Smooth muscle cell of the brain vasculature (primary cell): ENCODE results near the gene NME7.
"Not testable (repeated sequence)": the region's sequence is repeated elsewhere in the genome, so short reads cannot be mapped to it uniquely, and the experiment has no call there.

Source experiments
- DNase-seq: peaks from one replicate; pipeline ENCODE4 v3.0.0-alpha.2; 2012; ENCODE audit warnings: low read depth, low spot score

The NME7 gene

DNA sequence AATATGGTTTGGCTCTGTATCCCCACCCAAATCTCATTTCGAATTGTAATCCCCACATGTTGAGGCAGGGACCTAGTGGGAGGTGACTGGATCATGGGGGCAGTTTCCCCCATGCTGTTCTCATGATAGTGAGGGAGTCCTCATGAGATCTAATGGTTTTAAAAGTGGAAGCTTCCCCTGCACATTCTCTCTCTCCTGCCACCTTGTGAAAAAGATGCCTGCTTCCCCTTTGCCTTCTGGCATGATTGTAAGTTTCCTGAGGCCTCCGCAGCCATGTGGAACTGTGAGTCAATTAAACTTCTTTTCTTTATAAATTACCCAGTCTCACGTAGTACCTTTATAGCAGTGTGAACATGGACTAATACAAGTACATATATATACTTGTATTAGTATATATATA, 25.5 kb downstream of the NME7 start:
- not testable (repeated sequence) for DNase-seq

DNA sequence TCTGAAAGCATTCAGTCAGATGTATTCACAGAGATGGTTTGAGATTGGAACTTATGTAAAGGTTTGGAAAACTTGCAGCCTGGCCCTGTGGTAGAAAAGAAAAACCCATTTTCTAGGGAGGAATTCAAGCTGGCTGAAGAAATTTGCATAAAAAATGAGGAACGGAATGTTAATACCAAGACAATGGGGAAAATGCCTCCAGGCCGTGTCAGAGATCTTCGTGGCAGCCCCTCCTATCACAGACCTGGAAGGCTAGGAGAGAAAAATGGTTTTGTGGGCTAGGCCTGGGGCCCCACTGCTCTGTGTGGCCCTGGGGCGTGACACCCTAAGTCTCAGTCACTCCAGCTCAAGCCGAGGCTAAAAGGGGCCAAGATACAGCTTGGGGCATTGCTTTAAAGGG, 26.7 kb downstream of the NME7 start:
- no peak for DNase-seq

DNA sequence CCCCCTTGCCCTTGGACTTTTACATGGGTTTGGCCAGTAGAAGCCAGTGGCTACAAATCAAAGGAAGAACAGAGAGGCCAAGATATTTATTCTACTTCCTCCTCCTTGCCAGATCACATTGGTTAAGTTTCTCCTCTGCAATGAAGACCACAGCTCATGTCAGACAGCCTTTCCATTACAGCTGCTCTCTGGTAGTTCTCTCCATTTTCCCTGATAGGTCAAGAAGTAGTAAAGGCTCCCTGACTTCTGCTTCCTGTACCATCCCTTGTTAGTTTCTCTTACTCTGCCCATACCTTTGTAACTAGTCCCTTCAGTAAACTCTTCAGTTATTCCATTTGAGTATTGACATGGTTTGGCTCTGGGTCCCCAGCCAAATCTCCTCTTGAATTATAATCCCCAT, 27.8 kb downstream of the NME7 start:
- no peak for DNase-seq

DNA sequence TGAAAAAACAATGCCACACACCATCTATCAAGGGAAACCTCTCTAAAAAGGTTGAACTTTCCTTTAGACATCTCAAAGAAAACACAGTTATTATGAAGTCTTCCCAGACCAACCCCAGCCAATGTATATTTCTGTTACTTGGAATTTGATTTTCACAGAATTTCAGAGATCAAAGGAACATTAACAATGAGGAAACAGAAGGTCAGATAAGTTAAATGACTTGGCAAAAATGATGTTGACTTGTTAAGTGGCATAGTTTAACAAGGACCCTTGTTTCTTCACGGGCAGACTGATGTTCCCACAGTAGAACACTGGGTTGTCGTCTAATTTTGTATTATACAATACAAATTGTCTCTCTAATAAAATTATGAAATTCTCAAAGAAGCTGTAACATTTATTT, 29.0 kb downstream of the NME7 start:
- DNase-seq = no peak

DNA sequence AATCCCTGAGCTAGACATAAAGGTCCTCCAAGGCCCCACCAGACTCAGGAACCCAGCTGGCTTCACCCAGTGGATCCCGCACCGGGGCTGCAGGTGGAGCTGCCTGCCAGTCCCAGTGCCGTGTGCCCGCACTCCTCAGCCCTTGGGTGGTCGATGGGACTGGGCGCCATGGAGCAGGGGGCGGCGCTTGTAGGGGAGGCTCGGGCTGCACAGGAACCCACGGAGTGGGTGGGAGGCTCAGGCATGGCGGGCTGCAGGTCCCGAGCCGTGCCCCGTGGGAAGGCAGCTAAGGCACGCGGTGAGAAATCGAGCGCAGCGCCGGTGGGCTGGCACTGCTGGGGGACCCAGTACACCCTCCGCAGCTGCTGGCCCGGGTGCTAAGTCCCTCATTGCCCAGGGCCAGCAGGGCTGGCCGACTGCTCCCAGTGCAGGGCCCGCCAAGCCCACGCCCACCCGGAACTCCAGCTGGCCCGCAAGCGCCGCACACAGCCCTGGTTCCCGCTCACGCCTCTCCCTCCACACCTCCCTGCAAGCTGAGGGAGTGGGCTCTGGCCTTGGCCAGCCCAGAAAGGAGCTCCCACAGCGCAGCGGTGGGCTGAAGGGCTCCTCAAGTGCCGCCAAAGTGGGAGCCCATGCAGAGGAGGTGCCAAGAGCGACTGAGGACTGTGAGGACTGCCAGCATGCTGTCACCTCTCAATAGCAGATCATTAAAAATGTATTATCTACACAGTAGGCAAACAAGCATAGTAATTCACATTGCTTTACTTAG, 30.5 kb downstream of the NME7 start:
- not testable (repeated sequence) for DNase-seq

DNA sequence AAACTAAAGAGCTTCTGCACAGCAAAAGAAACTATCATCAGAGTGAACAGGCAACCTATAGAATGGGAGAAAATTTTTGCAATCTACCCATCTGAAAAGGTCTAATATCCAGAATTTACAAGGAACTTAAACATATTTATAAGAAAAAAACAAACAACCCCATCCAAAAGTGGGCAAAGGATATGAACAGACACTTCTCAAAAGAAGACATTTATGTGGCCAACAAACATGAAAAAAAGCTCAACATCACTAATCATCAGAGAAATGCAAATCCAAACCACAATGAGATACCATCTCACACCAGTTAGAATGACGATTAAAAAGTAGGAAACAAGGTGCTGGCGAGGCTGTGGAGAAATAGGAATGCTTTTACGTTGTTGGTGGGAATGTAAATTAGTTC, 32.9 kb downstream of the NME7 start:
- not testable (repeated sequence) for DNase-seq

DNA sequence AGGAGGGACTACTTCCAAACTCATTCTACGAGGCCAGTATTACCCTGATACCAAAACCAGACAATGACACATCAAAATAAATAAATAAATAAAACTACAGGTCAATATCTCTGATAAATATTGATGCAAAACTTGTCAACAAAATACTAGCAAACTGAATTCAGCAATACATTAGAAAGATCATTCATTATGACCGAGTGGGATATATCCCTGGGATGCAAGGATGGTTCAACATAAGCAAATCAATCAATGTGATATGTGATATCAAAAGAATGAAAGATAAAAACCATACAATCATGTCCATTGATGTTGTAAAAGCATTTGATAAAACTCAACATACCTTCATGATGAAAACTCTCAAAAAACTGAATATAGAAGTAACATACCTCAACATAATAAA, 36.7 kb downstream of the NME7 start:
- no peak for DNase-seq

DNA sequence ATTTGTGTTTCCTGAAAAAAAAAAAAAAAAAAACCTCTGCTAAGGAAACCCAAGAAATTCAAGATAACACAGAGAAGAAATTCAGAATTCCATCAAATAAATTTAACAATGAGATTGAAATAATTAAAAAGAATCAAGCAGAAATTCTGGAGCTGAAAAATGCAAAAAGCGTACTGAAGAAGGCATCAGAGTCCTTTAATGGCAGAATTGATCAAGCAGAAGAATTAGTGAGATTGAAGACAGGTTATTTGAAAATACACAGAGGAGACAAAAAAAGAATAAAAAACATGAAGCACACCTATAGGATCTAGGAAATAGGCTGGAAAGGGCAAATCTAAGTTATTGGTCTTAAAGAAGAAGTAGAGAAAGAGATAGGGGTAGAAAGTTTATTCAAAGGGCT, 38.2 kb downstream of the NME7 start:
- DNase-seq = no peak

DNA sequence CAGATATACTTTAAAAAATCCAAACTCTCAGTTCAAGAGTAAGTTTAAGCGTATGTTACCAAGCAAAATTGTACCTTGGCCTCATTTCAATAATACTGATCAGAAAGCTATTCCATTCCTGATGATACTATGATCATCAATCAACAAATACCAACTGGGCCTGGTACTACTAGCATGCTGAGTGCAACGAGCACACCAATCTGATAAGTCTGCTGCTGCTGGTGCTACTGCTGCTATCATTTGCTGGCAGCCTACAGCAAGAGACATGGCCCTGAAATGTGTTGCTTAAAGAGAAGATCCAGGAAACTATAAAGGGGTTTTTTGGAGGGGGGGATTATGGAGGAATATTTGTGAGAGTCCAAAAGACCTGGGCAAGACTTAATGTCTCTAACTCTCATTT, 39.7 kb downstream of the NME7 start:
- no peak for DNase-seq

DNA sequence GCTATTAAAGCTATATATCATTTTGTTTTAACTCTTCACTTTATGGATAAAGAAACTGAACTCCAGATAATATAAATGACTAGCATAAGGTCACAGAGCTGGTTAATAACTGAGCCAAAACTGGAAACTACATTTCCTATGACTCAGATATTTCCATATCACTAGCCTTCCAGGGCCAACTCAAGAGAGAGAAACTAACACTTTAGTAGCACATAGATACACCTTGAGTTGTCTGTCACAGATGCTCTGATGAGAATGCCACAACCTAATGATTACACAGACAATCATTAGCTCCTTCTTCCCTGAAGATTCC, 40.7 kb downstream of the NME7 start:
- no peak for DNase-seq

DNA sequence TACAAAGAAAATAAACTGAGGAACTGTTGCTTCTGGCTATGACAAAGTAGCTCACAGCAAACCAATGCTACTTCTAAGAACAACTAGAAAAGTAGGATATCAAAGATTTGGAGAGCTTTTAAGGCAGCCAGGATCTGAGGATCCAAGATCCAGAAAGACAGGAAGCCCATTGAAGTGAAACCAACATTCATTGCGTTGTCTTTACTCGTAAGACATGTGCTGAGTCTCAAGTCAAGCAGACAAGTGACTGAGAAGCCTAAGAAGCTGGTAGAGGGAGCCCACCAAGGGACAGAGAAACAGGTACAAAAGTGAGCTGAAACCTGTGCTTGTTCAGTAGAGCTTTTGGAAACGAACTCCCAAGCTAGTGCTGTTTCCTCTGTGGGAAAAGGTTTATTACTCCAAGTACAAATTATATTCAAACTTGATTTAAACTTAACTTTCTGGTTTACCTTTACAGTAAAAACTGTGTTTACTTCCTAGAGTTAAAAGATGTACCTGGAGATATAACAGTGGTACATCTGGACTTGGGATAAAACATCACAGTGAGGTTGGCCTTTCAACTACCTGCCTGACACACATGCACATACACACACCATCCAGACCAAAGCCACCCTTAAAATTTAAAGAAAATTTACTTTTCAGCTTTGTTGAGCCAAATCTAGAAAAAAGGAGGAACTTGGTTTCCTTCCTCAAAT, 41.2 kb downstream of the NME7 start:
- no peak for DNase-seq

DNA sequence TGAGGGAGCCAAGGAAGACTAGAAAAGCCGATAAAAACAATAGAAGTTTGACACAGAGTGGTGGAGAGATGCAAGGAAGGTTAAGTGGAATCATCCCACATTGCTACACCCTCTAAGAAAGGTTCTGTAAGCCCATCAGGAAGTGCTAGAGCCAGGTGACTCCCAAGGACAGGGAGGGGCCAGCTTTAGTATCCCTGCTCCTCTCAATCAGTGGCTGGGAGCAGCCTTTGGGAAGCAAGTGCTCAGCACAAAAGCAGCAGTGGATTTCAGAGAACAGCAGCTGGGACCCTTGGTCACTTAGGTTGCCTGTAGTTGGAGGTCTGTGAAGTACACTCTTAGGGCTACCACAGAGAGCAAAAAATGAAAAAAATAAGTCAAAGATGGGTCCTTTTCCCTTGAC, 42.5 kb downstream of the NME7 start:
- no peak for DNase-seq

DNA sequence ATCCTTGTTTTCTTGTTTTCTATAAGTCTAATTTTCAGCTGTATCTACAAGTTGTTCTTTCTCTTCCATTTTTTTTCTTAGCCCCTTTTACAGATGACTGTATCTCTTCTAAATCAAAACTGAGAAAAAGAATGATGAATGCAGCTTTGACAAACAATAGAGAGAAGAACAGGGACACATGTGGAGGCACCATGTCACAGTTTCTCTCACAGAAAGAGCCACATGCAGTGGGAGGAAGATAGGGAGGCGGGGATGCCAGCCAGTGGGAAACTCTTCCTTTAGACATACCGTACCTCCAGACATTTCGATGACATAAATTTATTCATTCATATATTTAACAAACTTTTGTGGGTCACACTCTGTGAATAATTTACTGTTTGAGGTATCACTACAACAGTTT, 45.5 kb downstream of the NME7 start:
- DNase-seq = no peak

DNA sequence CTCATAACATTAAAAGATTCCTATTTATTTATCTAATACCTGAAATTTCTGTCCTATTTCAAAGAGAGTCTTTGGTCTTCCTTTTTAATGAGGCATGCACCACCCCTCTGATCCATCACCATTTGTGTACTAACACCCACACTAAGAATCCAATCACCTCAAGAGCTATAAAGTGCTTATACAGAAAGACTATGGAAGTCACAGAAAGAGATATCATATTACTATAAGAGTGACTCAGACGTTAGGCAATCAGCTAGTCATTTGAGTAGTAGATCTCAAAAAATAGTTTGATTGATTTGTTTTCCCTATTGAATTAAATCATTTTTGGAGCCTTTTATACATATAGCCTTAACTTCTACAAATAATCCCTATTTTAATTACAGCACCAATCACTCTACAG, 46.1 kb downstream of the NME7 start:
- no peak for DNase-seq

DNA sequence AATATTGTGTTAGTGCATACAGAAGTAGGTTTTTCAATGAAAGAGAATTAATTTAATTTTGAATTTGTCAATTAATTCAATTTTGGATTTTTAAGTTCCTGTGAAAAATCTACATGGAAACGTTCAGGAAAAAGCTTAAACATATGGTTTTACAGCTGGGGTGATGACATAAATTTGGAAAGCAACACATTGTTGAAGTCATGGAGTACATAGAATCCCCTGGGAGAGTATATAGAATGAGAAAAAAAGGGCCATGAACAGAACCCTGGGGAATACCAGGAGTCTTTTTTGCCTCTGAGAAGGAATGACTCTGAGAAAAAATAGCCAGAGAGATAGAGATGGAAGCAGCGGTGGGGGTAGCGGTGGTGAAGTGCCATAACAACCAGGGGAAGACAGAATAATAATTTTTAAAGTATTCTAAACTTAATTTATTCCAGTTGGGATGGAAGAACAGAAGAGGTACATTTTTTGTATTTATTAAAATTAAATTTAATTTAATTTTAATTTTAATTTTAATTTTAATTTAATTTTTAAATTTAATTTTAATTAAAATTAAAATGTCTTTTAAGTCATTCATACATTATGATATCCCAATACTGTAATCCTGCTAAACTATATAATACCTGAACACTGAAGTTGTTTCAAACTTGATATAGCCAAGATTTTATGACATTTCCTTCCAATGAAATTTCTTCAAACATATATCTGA, 48.9 kb downstream of the NME7 start:
- DNase-seq = no peak

DNA sequence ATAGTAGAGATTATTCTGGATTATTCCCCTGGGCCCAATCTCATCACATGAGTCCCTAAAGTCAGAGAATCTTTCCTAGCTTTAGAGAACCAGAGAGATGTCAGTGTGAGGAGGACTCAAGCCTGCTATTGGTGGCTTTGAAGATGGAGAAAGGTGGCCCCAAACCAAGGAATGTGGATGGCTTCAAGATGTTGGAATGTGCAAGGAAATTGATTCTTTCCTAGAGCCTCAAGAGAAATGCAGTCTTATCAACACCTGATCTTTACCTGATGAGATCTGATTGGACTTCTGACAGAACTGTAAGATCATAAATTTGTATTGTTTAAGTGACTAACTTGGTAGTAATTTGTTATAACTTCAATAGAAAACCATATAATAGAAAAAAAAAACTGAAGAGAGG, 51.0 kb downstream of the NME7 start:
- no peak for DNase-seq

DNA sequence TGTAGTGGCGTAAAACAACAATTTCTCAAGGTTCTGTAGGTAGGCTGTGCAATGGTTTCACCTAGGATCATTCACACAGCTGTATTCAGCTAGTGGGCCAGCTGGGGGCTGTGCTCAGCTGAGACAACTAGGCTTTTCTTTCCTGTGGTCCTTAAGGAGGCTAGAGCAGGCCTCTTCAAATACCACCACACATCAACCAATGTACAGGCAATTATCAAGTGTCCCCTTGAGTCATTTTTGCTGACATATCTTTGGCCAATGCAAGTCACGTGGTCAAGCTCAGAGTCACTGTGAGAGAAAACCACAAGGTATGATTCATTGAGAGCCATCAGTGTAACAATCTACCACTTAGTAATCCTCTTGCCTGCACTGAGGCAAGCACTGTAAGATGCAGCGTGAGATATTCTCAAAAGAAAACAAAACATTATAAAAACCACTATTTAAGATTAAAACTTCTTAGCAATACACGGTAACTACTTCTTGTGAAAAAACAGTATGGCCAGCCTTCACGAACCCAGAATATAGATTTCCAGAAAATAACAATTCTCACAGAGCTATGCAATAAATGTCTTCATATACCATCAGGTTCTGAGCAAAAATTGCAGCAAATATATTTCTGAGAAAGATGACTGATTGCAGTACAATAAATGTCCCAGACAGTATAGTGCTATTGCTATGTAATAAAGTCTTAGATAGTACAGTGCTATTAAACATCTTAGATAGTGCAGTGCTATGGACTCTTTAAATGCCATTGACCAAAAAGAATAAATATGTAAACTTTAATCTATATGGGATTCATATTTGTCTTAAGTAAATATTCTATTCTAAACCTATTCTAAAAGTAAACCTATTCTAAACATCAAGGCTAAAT, 55.3 kb downstream of the NME7 start:
- peak; percentile 56 for DNase-seq

DNA sequence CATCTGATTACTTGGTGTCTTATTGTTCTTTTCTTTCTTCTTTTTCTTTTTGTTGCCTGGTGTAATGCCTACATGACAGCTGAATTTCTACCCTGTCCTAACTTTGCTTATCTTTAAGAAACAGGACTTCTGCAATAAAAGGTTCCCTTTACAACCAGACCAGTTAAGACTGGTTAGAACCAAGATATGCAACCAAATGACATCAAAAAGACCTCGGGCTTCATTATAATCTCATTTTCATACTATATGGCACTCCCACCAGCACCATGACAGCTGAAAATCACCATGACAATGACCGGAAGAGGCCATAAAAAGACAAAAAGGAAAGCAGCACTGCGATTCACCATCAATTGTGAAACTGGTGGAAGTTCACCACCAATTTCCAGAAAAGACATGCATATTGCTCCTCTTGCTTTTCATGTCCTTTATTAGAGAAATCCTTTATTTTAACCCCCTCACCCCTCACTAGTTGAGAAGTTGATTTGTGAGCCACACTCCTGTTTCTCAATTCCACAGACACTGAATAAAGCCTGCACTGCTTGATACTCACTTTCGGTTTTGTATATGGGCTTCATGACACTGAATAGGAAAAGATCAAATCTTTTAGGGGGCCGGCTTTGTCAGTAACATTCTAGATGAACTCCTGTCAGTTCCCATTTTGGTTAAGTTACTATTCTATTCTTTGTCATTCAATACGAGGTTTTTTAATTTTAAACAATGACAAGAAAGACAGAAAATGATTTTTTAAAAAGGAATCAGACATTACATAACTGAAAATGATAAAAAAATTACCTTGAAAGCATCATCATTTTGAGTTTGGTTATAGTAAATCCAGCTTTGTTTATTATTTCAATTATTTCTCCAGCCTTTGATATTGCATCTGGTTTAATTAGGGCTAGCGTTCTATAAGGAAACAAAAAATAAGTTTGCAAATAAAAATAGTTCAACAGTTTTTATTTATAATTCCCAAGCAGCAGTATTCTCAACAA, 58.1 kb downstream of the NME7 start:
- no peak for DNase-seq

DNA sequence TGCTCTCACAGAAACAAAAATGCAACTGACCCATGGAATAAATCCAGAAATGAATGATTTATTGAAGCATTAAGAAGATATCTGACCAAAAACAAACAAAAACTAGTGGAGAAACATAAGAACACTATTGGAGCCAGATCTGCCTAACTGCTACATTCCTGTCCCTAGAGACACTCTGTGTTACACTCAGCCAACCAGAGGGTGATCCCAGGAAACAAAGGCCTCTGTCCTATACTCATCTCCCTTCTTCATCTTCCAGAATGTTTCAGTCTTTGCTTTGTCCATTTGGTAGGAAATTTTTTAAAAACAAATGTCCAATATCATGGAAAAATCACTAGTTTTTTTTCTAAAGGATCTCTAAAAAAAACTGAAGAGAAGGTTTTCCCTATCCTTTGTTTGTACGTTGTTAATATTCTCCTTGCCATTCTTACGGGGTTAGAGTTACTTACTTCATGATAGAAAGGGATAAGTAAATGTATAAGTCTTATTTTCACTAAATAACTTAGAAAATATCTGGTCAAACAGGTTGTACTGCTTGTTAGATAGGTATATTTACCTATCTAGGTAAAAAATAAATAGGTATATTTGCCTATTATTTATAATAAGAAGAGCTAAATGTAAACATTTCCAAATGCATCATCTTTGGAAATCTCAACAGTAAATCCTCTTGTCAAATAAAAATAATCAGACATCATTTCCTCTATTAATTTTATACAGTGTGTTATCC, 59.1 kb downstream of the NME7 start:
- DNase-seq = no peak

DNA sequence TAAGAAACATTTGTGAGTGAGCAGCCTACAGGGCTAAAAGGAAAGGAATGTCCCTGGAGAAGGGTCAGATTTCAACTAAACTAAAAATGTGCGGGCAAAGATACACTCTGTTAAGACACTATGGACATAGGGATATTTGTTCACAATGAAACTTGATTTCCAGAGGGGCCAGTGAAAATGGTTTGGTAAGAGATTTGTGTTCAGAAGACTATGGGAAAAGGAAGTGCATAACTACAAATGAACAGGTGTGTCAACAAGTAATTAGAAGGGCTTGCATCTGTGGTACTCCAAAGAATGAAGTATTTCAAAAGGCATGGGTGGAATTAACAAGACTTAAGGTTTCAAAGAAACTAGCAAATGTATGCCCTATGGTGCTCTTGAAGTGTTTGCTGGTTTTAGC, 60.4 kb downstream of the NME7 start:
- DNase-seq = no peak
